Measurements from ENCODE around the gene AQP5. TPM values are rescaled to one million over a fixed set of nuclear protein-coding genes. Genes with fewer than 3 reads are reported as not detected.

The AQP5 gene
- total RNA-seq: not detected

GRCh38 chr12:49961111-49961922 lies at the start of gene AQP5:
Gene AQP5 (plus strand): TSS chr12:49961872. CDS start chr12:49962018, 146 bp downstream.
- H3K4me1 Mint-ChIP-seq (ENCODE audit: low read depth): peaks cover 6% of the 10 kb centered on the region
- no peak within 1 kb of the TSS for H3K27ac Mint-ChIP-seq
- DNase-seq (no peak), ATAC-seq (peak; percentile 47)
- POLR2A ChIA-PET: interaction anchor here (0.6 kb wide), 1 partner anchor 63 kb away, joined by 3 read pairs; no protein-coding TSS in a partner anchor
- H3K9me3 Mint-ChIP-seq (ENCODE audit: insufficient read depth): no peaks in the 10 kb centered on the region
- CTCF ChIA-PET: interaction anchor here (1.3 kb wide), 1 partner anchor 15 kb away, joined by 3 read pairs; no protein-coding TSS in a partner anchor
- no peak within 1 kb of the TSS for H3K4me3 Mint-ChIP-seq
- peaks cover 77% of the 10 kb centered on the region for H3K27me3 Mint-ChIP-seq (ENCODE audit: low read depth)
- H3K36me3 Mint-ChIP-seq (ENCODE audit: low read depth): no peaks in the 10 kb centered on the region

GRCh38 chr12:49912345-49913255 lies 49.1 kb upstream of the AQP5 start:
- POLR2A ChIA-PET: no interaction called here
- Mint-ChIP-seq H3K36me3 (ENCODE audit: low read depth) (no peaks in the 10 kb centered on the region), H3K4me3 (no peak overlapping the region), H3K27ac (no peak overlapping the region), H3K4me1 (ENCODE audit: low read depth) (no peaks in the 10 kb centered on the region), H3K27me3 (ENCODE audit: low read depth) (peaks cover 2% of the 10 kb centered on the region), H3K9me3 (ENCODE audit: insufficient read depth) (no peaks in the 10 kb centered on the region)
- DNase-seq (no peak), ATAC-seq (no peak)
- CTCF ChIA-PET: interaction anchor here (1.2 kb wide), 1 partner anchor 32 kb away, joined by 4 read pairs; no protein-coding TSS in a partner anchor

GRCh38 chr12:49916129-49916919 lies 45.3 kb upstream of the AQP5 start:
- ChIA-PET CTCF (interaction anchor here (0.6 to 4.1 kb wide), 6 partner anchors 15 to 201 kb away, joined by 3 to 13 read pairs (median 4); no protein-coding TSS in a partner anchor), POLR2A (interaction anchor here (0.7 kb wide), 1 partner anchor 12 kb away, joined by 4 read pairs; no protein-coding TSS in a partner anchor)
- H3K27ac Mint-ChIP-seq: no peak overlapping the region
- no peaks in the 10 kb centered on the region for H3K36me3 Mint-ChIP-seq (ENCODE audit: low read depth)
- DNase-seq: no peak
- no peak overlapping the region for H3K4me3 Mint-ChIP-seq
- H3K4me1 Mint-ChIP-seq (ENCODE audit: low read depth): no peaks in the 10 kb centered on the region
- H3K9me3 Mint-ChIP-seq (ENCODE audit: insufficient read depth): no peaks in the 10 kb centered on the region
- H3K27me3 Mint-ChIP-seq (ENCODE audit: low read depth): peaks cover 4% of the 10 kb centered on the region
- no peak for ATAC-seq

- DNase-seq (no peak), ATAC-seq (no peak)
- no peaks in the 10 kb centered on the region for H3K4me1 Mint-ChIP-seq (ENCODE audit: low read depth)
- H3K9me3 Mint-ChIP-seq (ENCODE audit: insufficient read depth): no peaks in the 10 kb centered on the region
- no peaks in the 10 kb centered on the region for H3K36me3 Mint-ChIP-seq (ENCODE audit: low read depth)
- ChIA-PET POLR2A (no interaction called here), CTCF (interaction anchor here (4.1 kb wide), 1 partner anchor 29 kb away, joined by 13 read pairs; no protein-coding TSS in a partner anchor)
- peaks cover 4% of the 10 kb centered on the region for H3K27me3 Mint-ChIP-seq (ENCODE audit: low read depth)
- no peak overlapping the region for H3K4me3 Mint-ChIP-seq
- no peak overlapping the region for H3K27ac Mint-ChIP-seq
Observed at GRCh38 chr12:49917166-49917787, 44.4 kb upstream of the AQP5 start.

- no peaks in the 10 kb centered on the region for H3K9me3 Mint-ChIP-seq (ENCODE audit: insufficient read depth)
- ChIA-PET CTCF (interaction anchor here (4.1 kb wide), 1 partner anchor 28 kb away, joined by 13 read pairs; no protein-coding TSS in a partner anchor), POLR2A (no interaction called here)
- no peaks in the 10 kb centered on the region for H3K4me1 Mint-ChIP-seq (ENCODE audit: low read depth)
- H3K4me3 Mint-ChIP-seq: no peak overlapping the region
- H3K27me3 Mint-ChIP-seq (ENCODE audit: low read depth): peaks cover 4% of the 10 kb centered on the region
- H3K27ac Mint-ChIP-seq: no peak overlapping the region
- no peak for ATAC-seq
- DNase-seq: no peak
- H3K36me3 Mint-ChIP-seq (ENCODE audit: low read depth): no peaks in the 10 kb centered on the region
Observed at GRCh38 chr12:49917788-49918173, 43.9 kb upstream of the AQP5 start.

- no peak for DNase-seq
- Mint-ChIP-seq H3K9me3 (ENCODE audit: insufficient read depth) (no peaks in the 10 kb centered on the region), H3K27me3 (ENCODE audit: low read depth) (peaks cover 4% of the 10 kb centered on the region), H3K4me1 (ENCODE audit: low read depth) (no peaks in the 10 kb centered on the region), H3K4me3 (no peak overlapping the region), H3K36me3 (ENCODE audit: low read depth) (no peaks in the 10 kb centered on the region), H3K27ac (no peak overlapping the region)
- no peak for ATAC-seq
- POLR2A ChIA-PET: no interaction called here
- CTCF ChIA-PET: interaction anchor here (4.1 kb wide), 1 partner anchor 25 kb away, joined by 13 read pairs; no protein-coding TSS in a partner anchor
Observed at GRCh38 chr12:49920241-49920914, 41.3 kb upstream of the AQP5 start.

GRCh38 chr12:49920915-49921286 lies 40.8 kb upstream of the AQP5 start:
- ChIA-PET CTCF (interaction anchor here (4.1 kb wide), 1 partner anchor 25 kb away, joined by 13 read pairs; no protein-coding TSS in a partner anchor), POLR2A (no interaction called here)
- H3K36me3 Mint-ChIP-seq (ENCODE audit: low read depth): no peaks in the 10 kb centered on the region
- no peak overlapping the region for H3K4me3 Mint-ChIP-seq
- peaks cover 3% of the 10 kb centered on the region for H3K27me3 Mint-ChIP-seq (ENCODE audit: low read depth)
- no peaks in the 10 kb centered on the region for H3K9me3 Mint-ChIP-seq (ENCODE audit: insufficient read depth)
- H3K4me1 Mint-ChIP-seq (ENCODE audit: low read depth): no peaks in the 10 kb centered on the region
- DNase-seq: no peak
- no peak overlapping the region for H3K27ac Mint-ChIP-seq
- ATAC-seq: no peak

GRCh38 chr12:49921299-49921698 lies 40.4 kb upstream of the AQP5 start:
- no peaks in the 10 kb centered on the region for H3K36me3 Mint-ChIP-seq (ENCODE audit: low read depth)
- DNase-seq (no peak), ATAC-seq (no peak)
- H3K4me3 Mint-ChIP-seq: no peak overlapping the region
- no peaks in the 10 kb centered on the region for H3K4me1 Mint-ChIP-seq (ENCODE audit: low read depth)
- ChIA-PET CTCF (no interaction called here), POLR2A (no interaction called here)
- peaks cover 3% of the 10 kb centered on the region for H3K27me3 Mint-ChIP-seq (ENCODE audit: low read depth)
- H3K27ac Mint-ChIP-seq: no peak overlapping the region
- no peaks in the 10 kb centered on the region for H3K9me3 Mint-ChIP-seq (ENCODE audit: insufficient read depth)

- ChIA-PET POLR2A (no interaction called here), CTCF (no interaction called here)
- no peaks in the 10 kb centered on the region for H3K4me1 Mint-ChIP-seq (ENCODE audit: low read depth)
- ATAC-seq: no peak
- peaks cover 3% of the 10 kb centered on the region for H3K27me3 Mint-ChIP-seq (ENCODE audit: low read depth)
- DNase-seq: no peak
- H3K36me3 Mint-ChIP-seq (ENCODE audit: low read depth): no peaks in the 10 kb centered on the region
- no peak overlapping the region for H3K27ac Mint-ChIP-seq
- no peak overlapping the region for H3K4me3 Mint-ChIP-seq
- H3K9me3 Mint-ChIP-seq (ENCODE audit: insufficient read depth): no peaks in the 10 kb centered on the region
Observed at GRCh38 chr12:49921936-49922335, 39.7 kb upstream of the AQP5 start.

GRCh38 chr12:49922349-49923034 lies 39.2 kb upstream of the AQP5 start:
- Mint-ChIP-seq H3K36me3 (ENCODE audit: low read depth) (no peaks in the 10 kb centered on the region), H3K27me3 (ENCODE audit: low read depth) (peaks cover 3% of the 10 kb centered on the region), H3K4me1 (ENCODE audit: low read depth) (no peaks in the 10 kb centered on the region), H3K27ac (no peak overlapping the region), H3K9me3 (ENCODE audit: insufficient read depth) (no peaks in the 10 kb centered on the region), H3K4me3 (no peak overlapping the region)
- no peak for DNase-seq
- ChIA-PET CTCF (no interaction called here), POLR2A (no interaction called here)
- ATAC-seq: no peak

Measured in activated CD8-positive, alpha-beta T cell treated with anti-CD3 and anti-CD28 coated beads, Interleukin-2, amount 10 ng/mL, durations not matched to agents 7 days and 5 days (primary cell).